SK-N-SH (cell line): ENCODE data around the gene SLC26A11. TPM values are rescaled to one million over a fixed set of nuclear protein-coding genes. Genes with fewer than 3 reads are reported as not detected.

Source experiments
- CTCF ChIA-PET: fragments of 300-600, 350-600 bp; formaldehyde crosslinking; extraction: SDS; loops from one replicate; lab custom pipeline; 2021; lab: Yijun Ruan, JAX
- POLR2A ChIA-PET: fragments of 350-600 bp; sonication (Branson Sonifier 250); formaldehyde crosslinking; extraction: SDS; loops from one replicate; lab custom pipeline; 2020; ENCODE audit warnings: antibody characterized with exemption, inconsistent platforms; lab: Yijun Ruan, JAX
- DNase-seq: peaks from one replicate; pipeline ENCODE4 v3.0.0; 2012
- H2AFZ ChIP-seq: fragments of 200-600 bp; sonication (generic); 2 replicates; pipeline ENCODE4 v1.8.1; 2016; ENCODE audit warnings: antibody characterized with exemption, mild to moderate bottlenecking, low read depth
- H3F3A ChIP-seq: fragments of 200-600 bp; sonication (generic); replicated peaks from 2 replicates; pipeline ENCODE3; 2016; ENCODE audit warnings: antibody characterized with exemption, mild to moderate bottlenecking; ENCODE audit not compliant: insufficient read depth
- H3K27ac ChIP-seq, 2 experiments: fragments of 200-500 bp in 1 of 2; fragments of 200-600 bp in 1 of 2; sonication (Bioruptor generic) in 1 of 2; sonication (generic), shearing (Covaris generic) in 1 of 2; 2 replicates each; pipeline versions ENCODE4 v1.5.1 to v1.6.1; 2014 to 2016; ENCODE audit warnings: low read depth in 2 of 2, inconsistent platforms in 1 of 2, low read length in 1 of 2, mild to moderate bottlenecking in 1 of 2, mixed read lengths in 1 of 2
- H3K27me3 ChIP-seq: fragments of 200-600 bp; sonication (generic), shearing (Covaris generic); 2 replicates; pipeline ENCODE4 v1.6.1; 2016; ENCODE audit warnings: mixed run types; ENCODE audit not compliant: insufficient read depth
- H3K36me3 ChIP-seq, 2 experiments: fragments of 200-500 bp in 1 of 2; fragments of 200-600 bp in 1 of 2; sonication (Bioruptor generic) in 1 of 2; sonication (generic) in 1 of 2; replicated peaks in 1 of 2; 2 replicates each; pipeline versions ENCODE3 to v1.5.1; 2014 to 2016; ENCODE audit warnings: low read length in 1 of 2, mild to moderate bottlenecking in 1 of 2; ENCODE audit not compliant: insufficient read depth in 2 of 2, control insufficient read depth in 1 of 2
- H3K4me1 ChIP-seq, 2 experiments: fragments of 200-500 bp in 1 of 2; fragments of 200-600 bp in 1 of 2; sonication (Bioruptor generic) in 1 of 2; sonication (generic), shearing (Covaris generic) in 1 of 2; 2 replicates each; pipeline versions ENCODE4 v1.5.1 to v1.6.1; 2014 to 2016; ENCODE audit warnings: low read depth in 1 of 2, low read length in 1 of 2, mixed run types in 1 of 2; ENCODE audit not compliant: insufficient read depth in 2 of 2, control insufficient read depth in 1 of 2
- H3K4me2 ChIP-seq: fragments of 200-600 bp; sonication (generic), shearing (Covaris generic); 2 replicates; pipeline ENCODE4 v1.6.1; 2017; ENCODE audit warnings: mixed run types
- H3K4me3 ChIP-seq, 2 experiments: fragments of 200-500 bp in 1 of 2; fragments of 200-600 bp in 1 of 2; sonication (Bioruptor generic) in 1 of 2; sonication (generic), shearing (Covaris generic) in 1 of 2; 2 replicates each; pipeline versions ENCODE4 v1.5.1 to v1.8.1; 2014 to 2016; ENCODE audit warnings: low read depth in 2 of 2, inconsistent platforms in 1 of 2, low read length in 1 of 2, mild to moderate bottlenecking in 1 of 2, mixed read lengths in 1 of 2, moderate library complexity in 1 of 2
- H3K79me2 ChIP-seq: fragments of 200-600 bp; sonication (generic); 2 replicates; pipeline ENCODE4 v1.8.1; 2017; ENCODE audit warnings: mild to moderate bottlenecking; ENCODE audit not compliant: insufficient read depth
- H3K9ac ChIP-seq: fragments of 200-600 bp; sonication (generic); 2 replicates; pipeline ENCODE4 v1.6.1; 2017; ENCODE audit warnings: mixed run types
- H3K9me2 ChIP-seq: fragments of 200-600 bp; sonication (generic); 2 replicates; pipeline ENCODE4 v1.6.1; 2017; ENCODE audit warnings: mixed run types
- H3K9me3 ChIP-seq: fragments of 200-600 bp; sonication (generic); 2 replicates; pipeline ENCODE4 v1.6.1; 2017; ENCODE audit warnings: mixed run types, mild to moderate bottlenecking, moderate library complexity
- H4K20me1 ChIP-seq: fragments of 200-600 bp; sonication (generic); 2 replicates; pipeline ENCODE4 v1.6.1; 2017; ENCODE audit warnings: mild to moderate bottlenecking, mixed run types; ENCODE audit not compliant: insufficient read depth
- CTCF ChIP-seq: fragments of 200-600 bp; sonication (generic); IDR thresholded peaks from 2 replicates; pipeline ENCODE4 v1.6.1; 2017; ENCODE audit warnings: antibody characterized with exemption, mild to moderate bottlenecking, moderate library complexity
- EZH2phosphoT487 ChIP-seq: fragments of 200-600 bp; sonication (generic); IDR thresholded peaks from 2 replicates; pipeline ENCODE4 v1.6.1; 2017; ENCODE audit warnings: low read depth, mixed run types, mild to moderate bottlenecking, antibody characterized with exemption, moderate library complexity, borderline replicate concordance
- FOXJ3 ChIP-seq: sonication (generic); formaldehyde crosslinking; IDR thresholded peaks from 2 replicates; pipeline ENCODE4 v1.5.1; 2020; ENCODE audit warnings: mild to moderate bottlenecking, missing genetic modification reagents
- JUND ChIP-seq: IDR thresholded peaks from 2 replicates; pipeline ENCODE4 v1.4.0; 2012
- MAX ChIP-seq: IDR thresholded peaks from 2 replicates; pipeline ENCODE4 v1.4.0; 2012; ENCODE audit warnings: low read depth
- NFIC ChIP-seq: IDR thresholded peaks from 2 replicates; pipeline ENCODE4 v1.4.0; 2012; ENCODE audit warnings: borderline replicate concordance
- NRF1 ChIP-seq: IDR thresholded peaks from 2 replicates; pipeline ENCODE4 v1.6.1; 2012; ENCODE audit warnings: low read depth, mild to moderate bottlenecking, low read length
- PBX3 ChIP-seq: IDR thresholded peaks from 2 replicates; pipeline ENCODE4; 2012
- POLR2AphosphoS5 ChIP-seq: IDR thresholded peaks from 2 replicates; pipeline ENCODE4 v1.6.1; 2012; ENCODE audit warnings: low read depth, low read length
- RCOR1 ChIP-seq: fragments of 150-350 bp; IDR thresholded peaks from 2 replicates; pipeline ENCODE4 v1.6.1; 2017; ENCODE audit warnings: antibody characterized with exemption, low read length
- RXRA ChIP-seq: IDR thresholded peaks from 2 replicates; pipeline ENCODE4 v1.4.0; 2012; ENCODE audit warnings: low read depth, mild to moderate bottlenecking, borderline replicate concordance
- SIN3A ChIP-seq: IDR thresholded peaks from 2 replicates; pipeline ENCODE4 v1.6.1; 2012; ENCODE audit warnings: low read depth, mild to moderate bottlenecking, low read length, moderate library complexity, borderline replicate concordance
- TEAD4 ChIP-seq: IDR thresholded peaks from 2 replicates; pipeline ENCODE4 v1.4.0; 2012; ENCODE audit warnings: mild to moderate bottlenecking, borderline replicate concordance; ENCODE audit not compliant: insufficient read depth
- YY1 ChIP-seq: IDR thresholded peaks from 2 replicates; pipeline ENCODE4 v1.4.0; 2012; ENCODE audit warnings: low read depth, mild to moderate bottlenecking
- WGBS: methylation state at CpG from one replicate; pipeline ENCODE4 v1.1.6; 2017; ENCODE audit warnings: low lambda C conversion rate; 5-methylcytosine and 5-hydroxymethylcytosine counted together
- polyA plus RNA-seq, 3 experiments: library from polyadenylated mRNA; depleted of rRNA; stranded (reverse); fragments of >200 nt; gene quantifications; 2 replicates each; pipeline ENCODE4 v1.2.3, GENCODE V29; 2012
- TF ChIP-seq, protein P1 (sequence below): IDR thresholded peaks from 2 replicates; pipeline ENCODE4 v1.4.0; 2012; ENCODE audit warnings: low read depth, borderline replicate concordance

SLC26A11 gene
- polyA plus RNA-seq, 1 of the 3 experiments (the other 2 are of a cell fraction), result 35.9 TPM

DNA sequence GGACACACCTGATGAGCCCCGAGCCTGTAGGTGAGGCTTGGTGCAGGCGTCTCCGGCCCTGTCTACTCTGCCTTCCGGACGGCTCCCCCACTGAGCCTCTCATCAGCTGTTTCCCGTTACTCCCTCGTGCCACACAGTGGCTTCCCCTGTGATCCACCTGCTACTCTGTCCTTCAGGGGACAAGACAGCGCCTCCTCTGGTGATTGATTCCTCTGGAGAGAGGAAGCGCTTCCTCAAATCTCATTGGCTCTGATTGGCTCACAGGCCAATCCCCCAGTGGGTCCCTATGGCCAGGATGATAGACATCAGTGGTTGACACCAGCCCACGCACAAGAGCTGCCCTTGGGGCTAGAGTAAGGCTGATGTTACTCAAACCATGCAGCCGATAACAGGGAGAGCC, 64.4 kb downstream of the SLC26A11 start:
- ChIA-PET CTCF (interaction anchor here (0.6 to 1.5 kb wide), 8 partner anchors 14 to 543 kb away, joined by 3 to 4 read pairs (median 3); partner anchors contain the start of gene GAA), POLR2A (no interaction called here)
- peaks cover 0 to 7% of the 10 kb centered on the region in 2 experiments; a peak in 1 of 4 replicates for H3K4me1 ChIP-seq
- TF ChIP-seq NRF1, result no peak
- TF ChIP-seq RXRA, result no peak
- peak; percentile 28 for TF ChIP-seq CTCF
- TF ChIP-seq JUND, result no peak
- TF ChIP-seq YY1, result no peak
- no peak for TF ChIP-seq EZH2phosphoT487
- TF ChIP-seq NFIC, result no peak
- no peak overlapping the region for H3K4me3 ChIP-seq
- H4K20me1 ChIP-seq, result peaks cover 8% of the 10 kb centered on the region; the same call in 1 of the 2 replicates
- no peaks in the 10 kb centered on the region for H3K9me2 ChIP-seq
- H3K79me2 ChIP-seq, result peaks cover 21% of the 10 kb centered on the region; the same call in 1 of the 2 replicates
- 92% methylated on average over 9 of the region's 11 CpGs for WGBS
- H3K36me3 ChIP-seq, result peaks cover 17 to 26% of the 10 kb centered on the region in 2 experiments
- H3F3A ChIP-seq, result no peaks in the 10 kb centered on the region
- H3K27ac ChIP-seq, result no peak overlapping the region
- no peak overlapping the region for H3K9ac ChIP-seq
- H3K9me3 ChIP-seq, result no peaks in the 10 kb centered on the region
- no peaks in the 10 kb centered on the region for H3K27me3 ChIP-seq
- no peak overlapping the region for H3K4me2 ChIP-seq
- DNase-seq, result peak; percentile 52
- H2AFZ ChIP-seq, result no peak overlapping the region

DNA sequence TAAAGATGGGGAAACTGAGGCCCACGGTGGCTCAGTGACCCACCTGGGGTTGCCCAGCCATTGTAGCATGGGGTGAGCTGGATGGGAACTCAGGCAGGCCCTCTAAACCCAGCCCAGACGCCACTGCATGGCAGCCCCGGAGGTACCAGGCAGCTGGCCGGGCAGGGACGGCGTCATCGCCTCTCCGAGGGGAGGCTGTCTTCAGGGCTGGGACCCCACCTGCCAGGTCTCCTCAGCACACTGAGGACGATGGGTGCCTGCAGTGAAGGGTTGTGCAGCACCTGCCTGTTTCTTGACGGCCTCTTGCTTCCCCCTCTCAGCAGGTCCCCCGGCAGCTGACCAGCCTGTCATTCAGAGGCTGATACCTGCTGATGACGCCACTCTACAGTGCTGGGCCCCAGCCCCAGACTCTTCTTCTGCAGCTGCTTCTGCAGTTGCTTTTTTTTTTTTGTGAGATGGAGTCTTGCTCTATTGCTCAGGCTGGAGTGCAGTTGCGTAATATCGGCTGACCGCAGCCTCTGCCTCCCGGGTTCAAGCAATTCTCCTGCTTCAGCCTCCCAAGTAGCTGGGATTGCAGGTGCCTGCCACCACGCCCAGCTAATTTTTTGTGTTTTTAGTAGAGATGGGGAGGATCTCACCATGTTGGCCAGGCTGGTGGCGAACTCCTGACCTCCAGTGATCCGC, 65.2 kb downstream of the SLC26A11 start:
- Histone ChIP-seq H3K4me1 (peaks cover 0 to 4% of the 10 kb centered on the region in 2 experiments; a peak in 1 of 4 replicates), H3K27ac (no peak overlapping the region), H3K79me2 (peaks cover 15% of the 10 kb centered on the region; the same call in 1 of the 2 replicates), H3K4me2 (no peak overlapping the region), H3K9ac (no peak overlapping the region), H3F3A (no peaks in the 10 kb centered on the region), H3K27me3 (no peaks in the 10 kb centered on the region), H3K9me3 (no peaks in the 10 kb centered on the region), H3K36me3 (peaks cover 20 to 24% of the 10 kb centered on the region in 2 experiments), H3K9me2 (no peaks in the 10 kb centered on the region), H4K20me1 (peaks cover under 1% of the 10 kb centered on the region; the same call in 1 of the 2 replicates), H3K4me3 (no peak overlapping the region), H2AFZ (no peak overlapping the region)
- ChIA-PET POLR2A (no interaction called here), CTCF (interaction anchor here (0.6 to 1.5 kb wide), 4 partner anchors 17 to 203 kb away, joined by 3 to 4 read pairs (median 3); partner anchors contain the start of gene GAA)
- WGBS, result 94% methylated on average over 13 of the region's 19 CpGs
- TF ChIP-seq RXRA (no peak), MAX (no peak), EZH2phosphoT487 (no peak), TEAD4 (no peak), RCOR1 (no peak), POLR2AphosphoS5 (no peak), FOXJ3 (no peak), NRF1 (no peak), PBX3 (no peak), SIN3A (no peak)
- TF ChIP-seq, protein P1, sequence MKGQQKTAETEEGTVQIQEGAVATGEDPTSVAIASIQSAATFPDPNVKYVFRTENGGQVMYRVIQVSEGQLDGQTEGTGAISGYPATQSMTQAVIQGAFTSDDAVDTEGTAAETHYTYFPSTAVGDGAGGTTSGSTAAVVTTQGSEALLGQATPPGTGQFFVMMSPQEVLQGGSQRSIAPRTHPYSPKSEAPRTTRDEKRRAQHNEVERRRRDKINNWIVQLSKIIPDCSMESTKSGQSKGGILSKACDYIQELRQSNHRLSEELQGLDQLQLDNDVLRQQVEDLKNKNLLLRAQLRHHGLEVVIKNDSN, result no peak
- peak; percentile 23 for DNase-seq
